NB4 (cell line): Measurements from ENCODE around the gene MAS1.

Experiments
- DNase-seq: peaks from one replicate; pipeline ENCODE4 v3.0.0; 2010; ENCODE audit warnings: low read depth
- H3K4me3 ChIP-seq: one replicate; pipeline ENCODE4 v1.5.1; 2011; ENCODE audit warnings: mild to moderate bottlenecking, low read depth, low read length, moderate library complexity
- MYC ChIP-seq: IDR thresholded peaks from 2 replicates; pipeline ENCODE4 v1.6.1; 2011; ENCODE audit warnings: low read depth, low read length
- POLR2A ChIP-seq: IDR thresholded peaks from 2 replicates; pipeline ENCODE4 v1.6.1; 2011; ENCODE audit warnings: mild to moderate bottlenecking; ENCODE audit not compliant: insufficient read length; ENCODE audit errors: extremely low read depth
- TF ChIP-seq, protein P1 (sequence below): IDR thresholded peaks from one replicate; pipeline ENCODE4 v1.5.1; 2012; ENCODE audit warnings: low read depth, low read length
- TF ChIP-seq, protein P2 (sequence below): IDR thresholded peaks from 2 replicates; pipeline ENCODE4 v1.6.1; 2011; ENCODE audit warnings: low read depth, low read length

Gene MAS1

DNA sequence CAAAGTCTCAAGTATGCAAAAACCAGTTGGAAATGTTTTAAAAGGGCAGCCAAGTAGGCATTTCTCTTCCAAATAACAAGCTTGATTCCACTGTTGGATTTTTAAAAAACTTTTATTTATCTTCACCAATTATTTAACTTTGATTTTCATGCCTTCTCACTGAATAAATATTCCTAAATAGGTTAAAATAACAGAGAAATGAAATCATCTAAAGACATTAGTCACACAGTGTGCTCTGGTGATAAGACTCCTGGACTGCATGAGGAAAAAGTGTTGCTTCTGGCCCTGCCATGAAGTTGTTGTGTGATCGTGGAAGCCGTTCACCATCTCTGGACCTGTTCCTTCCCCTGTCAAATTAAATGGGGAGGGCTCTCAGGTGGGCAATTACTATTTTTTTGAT lies 44.3 kb downstream of the MAS1 start:
- no peak for DNase-seq
- TF ChIP-seq POLR2A = no peak
- TF ChIP-seq MYC = no peak
- TF ChIP-seq, protein P1, sequence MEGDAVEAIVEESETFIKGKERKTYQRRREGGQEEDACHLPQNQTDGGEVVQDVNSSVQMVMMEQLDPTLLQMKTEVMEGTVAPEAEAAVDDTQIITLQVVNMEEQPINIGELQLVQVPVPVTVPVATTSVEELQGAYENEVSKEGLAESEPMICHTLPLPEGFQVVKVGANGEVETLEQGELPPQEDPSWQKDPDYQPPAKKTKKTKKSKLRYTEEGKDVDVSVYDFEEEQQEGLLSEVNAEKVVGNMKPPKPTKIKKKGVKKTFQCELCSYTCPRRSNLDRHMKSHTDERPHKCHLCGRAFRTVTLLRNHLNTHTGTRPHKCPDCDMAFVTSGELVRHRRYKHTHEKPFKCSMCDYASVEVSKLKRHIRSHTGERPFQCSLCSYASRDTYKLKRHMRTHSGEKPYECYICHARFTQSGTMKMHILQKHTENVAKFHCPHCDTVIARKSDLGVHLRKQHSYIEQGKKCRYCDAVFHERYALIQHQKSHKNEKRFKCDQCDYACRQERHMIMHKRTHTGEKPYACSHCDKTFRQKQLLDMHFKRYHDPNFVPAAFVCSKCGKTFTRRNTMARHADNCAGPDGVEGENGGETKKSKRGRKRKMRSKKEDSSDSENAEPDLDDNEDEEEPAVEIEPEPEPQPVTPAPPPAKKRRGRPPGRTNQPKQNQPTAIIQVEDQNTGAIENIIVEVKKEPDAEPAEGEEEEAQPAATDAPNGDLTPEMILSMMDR = no peak
- TF ChIP-seq, protein P2, sequence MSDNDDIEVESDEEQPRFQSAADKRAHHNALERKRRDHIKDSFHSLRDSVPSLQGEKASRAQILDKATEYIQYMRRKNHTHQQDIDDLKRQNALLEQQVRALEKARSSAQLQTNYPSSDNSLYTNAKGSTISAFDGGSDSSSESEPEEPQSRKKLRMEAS = no peak
- H3K4me3 ChIP-seq = no peak overlapping the region

DNA sequence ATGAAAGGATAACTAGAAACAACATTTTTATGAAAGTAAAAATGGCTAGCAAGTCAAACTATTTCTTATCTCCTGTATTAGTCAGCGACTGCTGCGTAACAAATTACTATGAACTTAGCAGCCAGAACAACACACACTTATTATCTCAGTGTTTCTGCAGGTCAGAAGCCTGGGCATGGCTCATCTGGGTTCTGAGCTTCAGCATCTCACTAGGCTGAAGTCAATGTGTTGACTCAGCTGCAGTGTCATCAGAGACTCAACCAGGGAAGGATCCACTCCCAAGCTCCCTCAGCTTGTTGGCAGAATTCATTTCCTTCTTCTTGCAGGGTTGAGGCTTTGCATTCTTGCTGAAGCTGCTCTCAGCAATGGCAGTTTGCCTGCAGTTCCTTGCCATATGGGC lies 44.8 kb downstream of the MAS1 start:
- DNase-seq = no peak
- TF ChIP-seq MYC = no peak
- no peak for TF ChIP-seq POLR2A
- TF ChIP-seq, protein P1 = no peak
- TF ChIP-seq, protein P2 = no peak

DNA sequence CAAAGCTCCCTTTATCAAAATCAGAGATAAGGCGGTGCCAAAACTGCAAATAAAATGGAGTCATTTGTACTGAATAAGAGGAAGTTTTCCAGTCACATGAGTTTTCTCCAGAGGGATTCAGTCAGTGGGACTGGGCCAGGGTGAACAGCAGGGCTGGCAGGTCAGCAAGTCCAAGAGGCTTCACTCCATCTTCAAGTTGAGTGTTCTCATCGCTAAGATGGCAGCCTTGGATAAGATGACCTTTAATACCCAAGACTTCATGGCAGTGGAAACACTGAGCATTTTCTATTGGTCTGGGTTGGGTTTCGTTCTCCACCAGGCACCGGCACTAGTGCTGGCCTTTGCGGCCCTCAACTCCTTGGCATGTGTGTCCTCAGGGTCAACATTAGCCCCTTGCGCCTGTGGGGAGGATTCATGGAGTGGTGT lies 48.8 kb downstream of the MAS1 start:
- no peak overlapping the region for H3K4me3 ChIP-seq
- no peak for DNase-seq
- TF ChIP-seq MYC (no peak), POLR2A (no peak)
- TF ChIP-seq, protein P1 = no peak
- TF ChIP-seq, protein P2 = no peak

More for the DNA sequence above, 44.8 kb downstream of the MAS1 start:
- no peak overlapping the region for H3K4me3 ChIP-seq
